HG03175 (cell line): ENCODE data around the gene ZNF823.

Source experiments
- ATAC-seq: cut with Tn5 transposase; IDR thresholded peaks from one replicate; pipeline ENCODE4 v1.9.1; 2021; ENCODE audit warnings: mild to moderate bottlenecking, moderate library complexity; ENCODE audit not compliant: unreplicated experiment

Gene ZNF823

GRCh38 chr19:11737964-11738745 is 591 bp downstream of the ZNF823 start:
- ATAC-seq, result peak; percentile 41

- ATAC-seq, result no peak
Observed at GRCh38 chr19:11736696-11737095, 2.0 kb downstream of the ZNF823 start.

- ATAC-seq, result no peak
Observed at GRCh38 chr19:11735375-11735774, 3.4 kb downstream of the ZNF823 start.

- ATAC-seq, result no peak
Observed at GRCh38 chr19:11729586-11729985, 9.2 kb downstream of the ZNF823 start.

- ATAC-seq, result no peak
Observed at GRCh38 chr19:11722414-11722813, 16.3 kb downstream of the ZNF823 start.

- no peak for ATAC-seq
Observed at GRCh38 chr19:11721681-11722080, 17.1 kb downstream of the ZNF823 start.

- ATAC-seq, result no peak
Observed at GRCh38 chr19:11710313-11710712, 28.4 kb downstream of the ZNF823 start.

GRCh38 chr19:11708457-11708856 is 30.3 kb downstream of the ZNF823 start:
- ATAC-seq, result no peak

GRCh38 chr19:11705474-11705873 is 33.3 kb downstream of the ZNF823 start:
- ATAC-seq, result no peak

- ATAC-seq, result no peak
Observed at GRCh38 chr19:11704626-11705025, 34.1 kb downstream of the ZNF823 start.

GRCh38 chr19:11699931-11700794 is 38.6 kb downstream of the ZNF823 start:
- no peak for ATAC-seq

GRCh38 chr19:11698231-11698630 is 40.5 kb downstream of the ZNF823 start:
- ATAC-seq, result no peak

GRCh38 chr19:11697284-11697855 is 41.4 kb downstream of the ZNF823 start:
- ATAC-seq, result no peak

- ATAC-seq, result peak; percentile 87
Observed at GRCh38 chr19:11694533-11695439, 44.0 kb downstream of the ZNF823 start.

- no peak for ATAC-seq
Observed at GRCh38 chr19:11693505-11694499, 44.9 kb downstream of the ZNF823 start.

- ATAC-seq, result no peak
Observed at GRCh38 chr19:11692127-11692790, 46.5 kb downstream of the ZNF823 start.

GRCh38 chr19:11685676-11686650 is 52.8 kb downstream of the ZNF823 start:
- no peak for ATAC-seq
